Ovary (tissue), 9 donors: ENCODE data around the gene ZNF121. TPM values are rescaled to one million over a fixed set of nuclear protein-coding genes. Genes with fewer than 3 reads are reported as not detected.

Experiments used
- DNase-seq, 5 donors: peaks; one replicate each; pipeline ENCODE4 v3.0.0-alpha.2; 2019 to 2020
- H3K27ac ChIP-seq, 2 donors: fragments of 200-600 bp; one replicate each; pipeline versions ENCODE4 v1.5.1 to v1.8.0; 2019 to 2022
- H3K27me3 ChIP-seq: fragments of 200-600 bp; one replicate; pipeline ENCODE4 v1.8.0; 2022
- H3K36me3 ChIP-seq: fragments of 200-600 bp; sonication (generic); one replicate; pipeline ENCODE4 v1.5.1; 2019
- H3K4me1 ChIP-seq: one replicate; pipeline ENCODE4 v1.8.1; 2013; ENCODE audit warnings: mild to moderate bottlenecking, moderate library complexity; ENCODE audit not compliant: insufficient read depth
- H3K4me3 ChIP-seq: fragments of 200-600 bp; sonication (generic); one replicate; pipeline ENCODE4 v1.5.1; 2017
- H3K9me3 ChIP-seq, 2 donors: fragments of 200-600 bp in 1 of 2; sonication (generic) in 1 of 2; one replicate each; pipeline versions ENCODE4 v1.5.1 to v1.8.1; 2013 to 2019; ENCODE audit warnings: mild to moderate bottlenecking in 1 of 2, moderate library complexity in 1 of 2
- CTCF ChIP-seq, 3 donors: fragments of 450-650 bp in 2 of 3; fragments of 200-600 bp in 1 of 3; IDR thresholded peaks; one replicate each; pipeline versions ENCODE4 v1.5.1 to v1.8.0; 2016 to 2022; ENCODE audit warnings: antibody characterized with exemption in 3 of 3, mild to moderate bottlenecking in 1 of 3
- EP300 ChIP-seq: sonication (generic); formaldehyde crosslinking; IDR thresholded peaks from one replicate; pipeline ENCODE4 v1.6.1; 2017; ENCODE audit warnings: antibody characterized with exemption
- POLR2A ChIP-seq: fragments of 450-650 bp; IDR thresholded peaks from one replicate; pipeline ENCODE4 v1.6.1; 2017; ENCODE audit warnings: antibody characterized with exemption, mild to moderate bottlenecking, moderate library complexity
- WGBS, 3 donors: extraction: QIAGEN DNeasy Blood & Tissue Kit in 1 of 3; methylation state at CpG; one replicate each; pipeline versions ENCODE4 v1.1.5 to v1.1.7; 2013 to 2017; 5-methylcytosine and 5-hydroxymethylcytosine counted together
- intact Hi-C, 4 donors: fragments of 100-400 bp; cut with DNase I; formaldehyde crosslinking; loops; one replicate each; pipeline versions ENCODE4 v1.11.0 to v1.15.1; 2022 to 2023
- polyA plus RNA-seq, 2 donors: library from polyadenylated mRNA; stranded (reverse); fragments of 200-250 nt in 1 of 2; fragments of 350-450 nt in 1 of 2; fragmentation: Illumina TruSeq in 1 of 2; extraction: RNeasy Lipid Tissue Mini Kit (QIAGEN cat#74804) in 1 of 2; gene quantifications; one replicate each; pipeline ENCODE4 v1.2.3, GENCODE V29; 2013 to 2014
- total RNA-seq, 7 donors: library from RNA; depleted of rRNA in 2 of 7; stranded (reverse); fragments of >200 nt in 2 of 7; fragmentation: NEBNext Ultra II Directional in 3 of 7; extraction: Animal tissue kit (Norgen Biotek cat#: 25700) in 3 of 7; gene quantifications; one replicate each; pipeline versions ENCODE4 v1.1.0 to v1.2.4, GENCODE V29; 2016 to 2023
- donor health status: DM: no; HTN: no; CAD: no; lungs with moderate emphysema.
- donor health status: DM: no; HTN: no; CAD: no.
- donor health status: Bipolar disorder and iron deficiency.
- donor health status: DM: yes; HTN: yes; CAD: no.
- donor health status: DM: no; HTN: no; CAD: no.
- donor health status: DM: yes; HTN: yes; CAD: no.

ZNF121 gene
- total and polyA plus RNA-seq, 9 donors: 4.2 to 49.0 (median 31.7) TPM

GRCh38 chr19:9621156-9622037 is 37.1 kb upstream of the ZNF121 start, which contains the start of gene ZNF561:
TSS of gene ZNF561 (minus strand) at chr19:9621232. CDS start at chr19:9619456, 1,776 bp downstream.
- peak; percentile 83 to 91 (median 87) for DNase-seq
- TF ChIP-seq CTCF (IDR thresholded peaks at IDR 0.05) (peak in 1 of 3 donors; percentile 3), POLR2A (no peak)
- Histone ChIP-seq H3K27me3 (no peaks in the 10 kb centered on the region), H3K4me1 (peaks cover 7% of the 10 kb centered on the region), H3K4me3 (peak within 1 kb of the TSS; percentile 81), H3K27ac (peak within 1 kb of the TSS; percentile 69 to 79), H3K9me3 (no peaks in the 10 kb centered on the region), H3K36me3 (no peaks in the 10 kb centered on the region)
- intact Hi-C loops: loop anchor here in 3 of 4 donors (5.0 to 10.0 kb wide), 5 partner anchors 53 to 309 kb away; partner anchors contain the start of gene ZNF562 (in 1 of the 3)
- WGBS, 3 donors: 0 to 2% (median 1%) methylated on average over 33 of the region's 33 CpGs

GRCh38 chr19:9620842-9621155 is 36.5 kb upstream of the ZNF121 start:
- Histone ChIP-seq H3K9me3 (no peaks in the 10 kb centered on the region), H3K27me3 (no peaks in the 10 kb centered on the region), H3K4me1 (peaks cover 7% of the 10 kb centered on the region), H3K27ac (peak overlapping the region; percentile 69 to 79), H3K36me3 (no peaks in the 10 kb centered on the region), H3K4me3 (peak overlapping the region; percentile 81)
- intact Hi-C loops: loop anchor here in 3 of 4 donors (5.0 to 10.0 kb wide), 5 partner anchors 54 to 308 kb away; partner anchors contain the start of gene ZNF562 (in 1 of the 3)
- no peak for TF ChIP-seq EP300
- TF ChIP-seq CTCF (IDR thresholded peaks at IDR 0.05): no peak
- no peak for TF ChIP-seq POLR2A
- 0 to 1% (median 1%) methylated on average over 14 to 16 of the region's 16 CpGs for WGBS, 3 donors
- DNase-seq: no peak

GRCh38 chr19:9615844-9616243 is 31.5 kb upstream of the ZNF121 start:
- intact Hi-C loops: no loop called here
- H3K27me3 ChIP-seq: no peaks in the 10 kb centered on the region
- H3K36me3 ChIP-seq: peaks cover 5% of the 10 kb centered on the region
- no peak for DNase-seq
- peaks cover 0 to 31% of the 10 kb centered on the region in 2 donors for H3K9me3 ChIP-seq
- no peak overlapping the region for H3K4me3 ChIP-seq
- peaks cover 5% of the 10 kb centered on the region for H3K4me1 ChIP-seq
- no peak overlapping the region for H3K27ac ChIP-seq
- TF ChIP-seq CTCF (IDR thresholded peaks at IDR 0.05): no peak
- no peak for TF ChIP-seq POLR2A
- TF ChIP-seq EP300: no peak

GRCh38 chr19:9610484-9611113 is 26.3 kb upstream of the ZNF121 start:
- H3K27me3 ChIP-seq: no peaks in the 10 kb centered on the region
- TF ChIP-seq POLR2A: no peak
- no peak for TF ChIP-seq EP300
- no peak for TF ChIP-seq CTCF (IDR thresholded peaks at IDR 0.05)
- no peak overlapping the region for H3K27ac ChIP-seq
- intact Hi-C loops: no loop called here
- 96 to 97% (median 96%) methylated on average over 2 of the region's 2 CpGs for WGBS, 3 donors
- H3K4me3 ChIP-seq: no peak overlapping the region
- DNase-seq: no peak
- peaks cover 0 to 46% of the 10 kb centered on the region in 2 donors for H3K9me3 ChIP-seq
- no peaks in the 10 kb centered on the region for H3K4me1 ChIP-seq
- H3K36me3 ChIP-seq: peaks cover 5% of the 10 kb centered on the region
